Central memory CD8-positive, alpha-beta T cell (primary cell): ENCODE data around the gene OR51T1.

Source experiments
- ATAC-seq: fragments of 150-1000 bp; cut with Tn5 transposase; replicated peaks from 2 replicates; pipeline ENCODE4 v1.10.0; 2022; ENCODE audit warnings: mild to moderate bottlenecking, moderate FRiP score, moderate number of reproducible peaks; ENCODE audit not compliant: poor library complexity, severe bottlenecking; ENCODE audit errors: extremely low read depth
- DNase-seq, 2 donors: peaks; one replicate each; pipeline ENCODE4 v3.0.0; 2021; ENCODE audit warnings: low spot score in 2 of 2
- H3K27ac Mint-ChIP-seq: one replicate; pipeline ENCODE4 v1.8.0; 2022; ENCODE audit warnings: low read depth, mild to moderate bottlenecking, moderate library complexity, mixed read lengths
- H3K27me3 Mint-ChIP-seq: one replicate; pipeline ENCODE4 v1.8.0; 2022; ENCODE audit warnings: mixed read lengths
- H3K36me3 Mint-ChIP-seq: one replicate; pipeline ENCODE4 v1.8.0; 2022; ENCODE audit warnings: mild to moderate bottlenecking, moderate library complexity, mixed read lengths; ENCODE audit not compliant: insufficient read depth
- H3K4me1 Mint-ChIP-seq: one replicate; pipeline ENCODE4 v1.8.0; 2022; ENCODE audit warnings: mixed read lengths
- H3K4me3 Mint-ChIP-seq: one replicate; pipeline ENCODE4 v1.8.0; 2022; ENCODE audit warnings: mild to moderate bottlenecking, moderate library complexity, mixed read lengths
- H3K9me3 Mint-ChIP-seq: one replicate; pipeline ENCODE4 v1.8.0; 2022; ENCODE audit warnings: mixed read lengths

Gene OR51T1

GRCh38 chr11:4887591-4887990 lies 5.9 kb downstream of the OR51T1 start:
- H3K36me3 Mint-ChIP-seq: peaks cover 2% of the 10 kb centered on the region
- DNase-seq: no peak
- H3K4me1 Mint-ChIP-seq: no peaks in the 10 kb centered on the region
- H3K9me3 Mint-ChIP-seq: peaks cover 6% of the 10 kb centered on the region
- H3K27ac Mint-ChIP-seq: no peak overlapping the region
- H3K27me3 Mint-ChIP-seq: peaks cover 11% of the 10 kb centered on the region
- ATAC-seq: no peak
- H3K4me3 Mint-ChIP-seq: no peak overlapping the region

DNA sequence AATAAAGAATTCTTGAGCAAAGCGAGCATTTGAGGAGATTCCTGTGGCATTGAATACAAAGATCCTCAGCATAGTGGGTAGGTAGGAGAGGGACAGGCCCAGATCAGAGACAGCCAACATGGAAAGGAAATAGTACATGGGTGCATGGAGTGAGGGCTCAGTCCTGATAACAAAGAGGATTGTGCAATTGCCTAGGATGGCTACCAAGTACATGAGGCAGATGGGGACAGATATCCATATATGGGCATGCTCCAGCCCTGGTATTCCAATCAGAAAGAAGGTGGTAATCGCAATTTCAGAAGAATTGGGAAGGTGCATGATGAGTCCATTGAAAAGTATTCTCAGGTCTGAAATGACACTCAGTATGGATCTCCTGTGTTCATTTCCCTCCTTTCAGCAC lies 8.6 kb downstream of the OR51T1 start:
- no peaks in the 10 kb centered on the region for H3K4me1 Mint-ChIP-seq
- H3K36me3 Mint-ChIP-seq: peaks cover 2% of the 10 kb centered on the region
- peaks cover 6% of the 10 kb centered on the region for H3K9me3 Mint-ChIP-seq
- H3K27ac Mint-ChIP-seq: no peak overlapping the region
- no peak overlapping the region for H3K4me3 Mint-ChIP-seq
- DNase-seq: no peak
- ATAC-seq: no peak
- H3K27me3 Mint-ChIP-seq: peaks cover 11% of the 10 kb centered on the region

DNA sequence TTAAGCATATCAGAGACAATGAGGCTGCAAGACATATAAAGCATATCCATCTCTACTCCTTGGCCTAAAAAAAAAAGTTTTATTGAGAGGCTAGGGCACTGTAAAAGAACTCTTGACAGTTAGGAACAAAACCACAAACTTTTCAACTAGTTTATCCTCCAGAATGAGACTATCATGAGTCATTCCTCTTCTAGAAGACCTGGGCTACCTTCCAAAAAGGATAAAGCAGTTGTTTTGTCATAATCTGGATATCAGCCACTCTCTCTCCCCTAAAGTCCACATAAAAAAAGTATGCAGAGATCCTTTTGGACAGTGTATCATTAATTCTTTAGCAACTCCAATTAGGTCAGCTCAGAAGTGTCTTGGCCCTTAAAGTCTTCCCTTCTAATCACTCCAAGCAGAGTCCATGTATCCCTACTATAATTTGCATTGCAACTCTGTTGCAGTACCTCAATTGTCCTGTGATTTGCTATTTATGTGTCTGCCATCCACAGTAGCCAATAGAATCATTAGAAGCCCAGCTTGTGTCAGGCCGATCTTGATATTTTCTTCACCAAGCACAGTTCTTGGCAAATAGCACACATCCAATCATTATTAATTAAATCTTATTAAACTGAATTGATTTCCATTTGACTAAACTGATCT lies 10.4 kb downstream of the OR51T1 start:
- no peaks in the 10 kb centered on the region for H3K4me1 Mint-ChIP-seq

GRCh38 chr11:4903484-4903883 lies 21.8 kb downstream of the OR51T1 start, which contains the start of gene OR51A7:
TSS of gene OR51A7 (plus strand) at chr11:4903783. CDS start at chr11:4907370, 3,587 bp downstream.
- H3K27me3 Mint-ChIP-seq: no peaks in the 10 kb centered on the region
- H3K4me1 Mint-ChIP-seq: no peaks in the 10 kb centered on the region
- ATAC-seq (no peak), DNase-seq (no peak)
- H3K4me3 Mint-ChIP-seq: no peak within 1 kb of the TSS
- peaks cover 5% of the 10 kb centered on the region for H3K9me3 Mint-ChIP-seq
- H3K36me3 Mint-ChIP-seq: no peaks in the 10 kb centered on the region
- H3K27ac Mint-ChIP-seq: no peak within 1 kb of the TSS

More for the DNA sequence above, 10.4 kb downstream of the OR51T1 start:
- DNase-seq: no peak
- Mint-ChIP-seq H3K27me3 (peaks cover 11% of the 10 kb centered on the region), H3K27ac (no peak overlapping the region), H3K9me3 (peaks cover 6% of the 10 kb centered on the region), H3K36me3 (no peaks in the 10 kb centered on the region), H3K4me3 (no peak overlapping the region)
- no peak for ATAC-seq

- H3K27me3 Mint-ChIP-seq: no peaks in the 10 kb centered on the region
Measured at GRCh38 chr11:4916581-4916980, 34.9 kb downstream of the OR51T1 start.

DNA sequence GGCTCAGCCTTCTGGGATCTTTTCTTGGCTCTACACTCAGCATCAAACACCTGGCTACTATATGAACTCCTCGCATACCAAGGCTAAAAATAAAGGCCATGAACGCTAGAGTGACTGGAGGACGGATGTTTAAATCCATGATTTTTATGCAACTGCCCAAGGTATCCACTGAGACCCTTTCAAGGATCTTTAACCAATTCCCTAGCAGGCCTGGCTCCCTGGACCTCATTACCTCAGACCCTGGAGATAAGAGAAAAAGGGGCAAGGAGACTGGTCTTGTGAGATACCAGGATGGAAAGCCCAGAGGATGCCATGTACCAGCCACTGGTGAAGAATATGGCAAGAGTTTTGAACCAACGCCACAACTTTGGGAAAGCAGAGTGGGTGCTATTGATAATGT lies 37.5 kb downstream of the OR51T1 start, which contains the start of gene OR51G2:
Gene OR51G2, minus strand, starts transcription at position 101 of the 400 bp plus-strand sequence. CDS start 3,687 bp downstream, outside the sequence.
- Mint-ChIP-seq H3K4me3 (no peak within 1 kb of the TSS), H3K9me3 (no peaks in the 10 kb centered on the region), H3K27ac (no peak within 1 kb of the TSS), H3K36me3 (no peaks in the 10 kb centered on the region), H3K4me1 (no peaks in the 10 kb centered on the region), H3K27me3 (no peaks in the 10 kb centered on the region)
- ATAC-seq: no peak
- DNase-seq: no peak

More at GRCh38 chr11:4916581-4916980, 34.9 kb downstream of the OR51T1 start:
- Mint-ChIP-seq H3K4me1 (no peaks in the 10 kb centered on the region), H3K4me3 (no peak overlapping the region), H3K27ac (no peak overlapping the region), H3K36me3 (peaks cover 1% of the 10 kb centered on the region), H3K9me3 (no peaks in the 10 kb centered on the region)
- no peak for ATAC-seq
- no peak for DNase-seq

- H3K9me3 Mint-ChIP-seq: no peaks in the 10 kb centered on the region
- H3K4me3 Mint-ChIP-seq: no peak overlapping the region
- no peak overlapping the region for H3K27ac Mint-ChIP-seq
- no peaks in the 10 kb centered on the region for H3K4me1 Mint-ChIP-seq
- H3K27me3 Mint-ChIP-seq: no peaks in the 10 kb centered on the region
- H3K36me3 Mint-ChIP-seq: no peaks in the 10 kb centered on the region
- DNase-seq (no peak), ATAC-seq (no peak)
Measured at GRCh38 chr11:4921796-4922195, 40.1 kb downstream of the OR51T1 start.

GRCh38 chr11:4922304-4922703 lies 40.6 kb downstream of the OR51T1 start:
- Mint-ChIP-seq H3K4me1 (no peaks in the 10 kb centered on the region), H3K9me3 (no peaks in the 10 kb centered on the region)
- ATAC-seq: no peak

DNA sequence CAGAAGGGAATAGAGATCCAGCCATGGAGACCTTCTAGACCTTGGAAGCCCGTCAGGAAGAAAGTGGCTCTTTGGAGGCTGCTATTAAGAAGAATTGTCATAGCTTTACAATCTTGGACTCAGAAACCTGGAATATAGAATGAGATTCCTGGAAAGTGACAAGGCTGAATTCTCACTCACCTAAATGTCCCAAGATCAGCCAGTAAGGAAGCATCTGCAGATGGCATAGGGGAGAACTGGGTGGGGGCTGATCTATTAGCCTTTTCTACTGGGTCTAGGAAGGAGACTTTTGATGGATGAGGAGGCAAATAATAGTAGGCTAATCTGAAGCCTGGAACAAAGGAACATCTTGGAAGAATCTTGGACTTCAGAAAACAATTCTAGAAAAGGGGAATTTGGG lies 42.5 kb downstream of the OR51T1 start, which contains the start of gene OR51G1:
Gene OR51G1, minus strand, starts transcription at position 101 of the 400 bp plus-strand sequence. Its CDS starts 0 bp downstream, at position 101.
- Mint-ChIP-seq H3K4me1 (no peaks in the 10 kb centered on the region), H3K9me3 (no peaks in the 10 kb centered on the region), H3K27ac (no peak within 1 kb of the TSS), H3K4me3 (no peak within 1 kb of the TSS), H3K36me3 (no peaks in the 10 kb centered on the region), H3K27me3 (no peaks in the 10 kb centered on the region)
- no peak for ATAC-seq
- no peak for DNase-seq

More at GRCh38 chr11:4922304-4922703, 40.6 kb downstream of the OR51T1 start:
- no peaks in the 10 kb centered on the region for H3K36me3 Mint-ChIP-seq
- no peak overlapping the region for H3K27ac Mint-ChIP-seq
- no peak overlapping the region for H3K4me3 Mint-ChIP-seq
- DNase-seq: no peak
- H3K27me3 Mint-ChIP-seq: no peaks in the 10 kb centered on the region

GRCh38 chr11:4926608-4927007 lies 44.9 kb downstream of the OR51T1 start:
- no peak for DNase-seq

More at GRCh38 chr11:4926608-4927007, 44.9 kb downstream of the OR51T1 start:
- Mint-ChIP-seq H3K4me1 (no peaks in the 10 kb centered on the region), H3K27ac (no peak overlapping the region), H3K27me3 (no peaks in the 10 kb centered on the region), H3K4me3 (no peak overlapping the region), H3K36me3 (no peaks in the 10 kb centered on the region), H3K9me3 (no peaks in the 10 kb centered on the region)
- no peak for ATAC-seq
